ENCODE measurements around the gene PAPPA2. TPM values are rescaled to one million over a fixed set of nuclear protein-coding genes. Genes with fewer than 3 reads are reported as not detected.

The PAPPA2 gene
- total RNA-seq, 4 donors from 2014 or later: 0.55 to 3.3 (median 2.2) TPM; not detected in 1

GRCh38 chr1:176575991-176576390, 113.0 kb downstream of the PAPPA2 start:
- WGBS, 2 donors (ENCODE audit: low coverage in 1 of 2): 52 to 86% methylated on average over 1 of the region's 1 CpG
- no peak overlapping the region for H3K4me3 ChIP-seq
- TF ChIP-seq EP300 (IDR thresholded peaks at IDR 0.05; ENCODE audit: low read depth) (no peak), CTCF (IDR thresholded peaks at IDR 0.05) (no peak), POLR2A (IDR thresholded peaks at IDR 0.05) (no peak), POLR2AphosphoS5 (IDR thresholded peaks at IDR 0.05) (no peak)
- DNase-seq: no peak
- no peak overlapping the region for H3K27ac ChIP-seq
- no peaks in the 10 kb centered on the region for H3K27me3 ChIP-seq
- H3K9me3 ChIP-seq: no peaks in the 10 kb centered on the region
- no peaks in the 10 kb centered on the region for H3K4me1 ChIP-seq
- intact Hi-C loops (cut with DNase I; ENCODE audit: low total_unique reads): no loop called here
- no peaks in the 10 kb centered on the region for H3K36me3 ChIP-seq
- in situ Hi-C loops (cut with MboI; ENCODE audit: low pct_ligation_motif_present in 1 of 4, low pct_unique_long_range_greater_than_20kb in 1 of 4, low sequenced_read_pairs in 3 of 4): no loop called here

DNA sequence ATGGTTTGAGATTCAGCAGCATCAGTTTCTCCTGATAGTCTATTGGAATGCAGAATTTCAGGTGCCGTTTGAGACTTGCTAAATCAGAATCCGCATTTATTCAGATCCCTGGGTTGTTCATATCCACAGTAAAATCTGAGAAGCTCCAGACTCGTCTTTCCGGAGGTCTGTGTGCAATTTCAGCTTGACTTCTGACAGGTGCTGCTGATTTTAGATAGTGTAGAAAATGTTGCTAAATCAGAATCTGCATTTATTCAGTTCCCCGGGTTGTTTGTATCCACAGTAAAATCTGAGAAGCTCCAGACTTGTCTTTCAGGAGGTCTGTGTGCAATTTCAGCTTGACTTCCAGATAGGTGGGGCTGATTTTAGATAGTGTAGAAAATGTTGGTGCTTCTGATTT, 113.7 kb downstream of the PAPPA2 start:
- in situ Hi-C loops (cut with MboI; ENCODE audit: low pct_ligation_motif_present in 1 of 4, low pct_unique_long_range_greater_than_20kb in 1 of 4, low sequenced_read_pairs in 3 of 4): no loop called here
- intact Hi-C loops (cut with DNase I; ENCODE audit: low total_unique reads): no loop called here
- Histone ChIP-seq H3K36me3 (no peaks in the 10 kb centered on the region), H3K9me3 (no peaks in the 10 kb centered on the region), H3K27me3 (no peaks in the 10 kb centered on the region), H3K4me3 (no peak overlapping the region), H3K27ac (no peak overlapping the region), H3K4me1 (no peaks in the 10 kb centered on the region)
- no peak for TF ChIP-seq EP300 (IDR thresholded peaks at IDR 0.05; ENCODE audit: low read depth)
- no peak for DNase-seq
- 56 to 75% methylated on average over 3 to 5 of the region's 5 CpGs for WGBS, 2 donors (ENCODE audit: low coverage in 1 of 2)

GRCh38 chr1:176577646-176578197, 114.7 kb downstream of the PAPPA2 start:
- no peak overlapping the region for H3K27ac ChIP-seq
- no peak overlapping the region for H3K4me3 ChIP-seq
- 24 to 34% methylated on average over 4 of the region's 4 CpGs for WGBS, 2 donors (ENCODE audit: low coverage in 1 of 2)
- H3K9me3 ChIP-seq: no peaks in the 10 kb centered on the region
- H3K36me3 ChIP-seq: no peaks in the 10 kb centered on the region
- no peaks in the 10 kb centered on the region for H3K27me3 ChIP-seq
- in situ Hi-C loops (cut with MboI; ENCODE audit: low pct_ligation_motif_present in 1 of 4, low pct_unique_long_range_greater_than_20kb in 1 of 4, low sequenced_read_pairs in 3 of 4) (no loop called here), intact Hi-C loops (cut with DNase I; ENCODE audit: low total_unique reads) (no loop called here)
- no peak for DNase-seq
- no peak for TF ChIP-seq EP300 (IDR thresholded peaks at IDR 0.05; ENCODE audit: low read depth)
- TF ChIP-seq CTCF (IDR thresholded peaks at IDR 0.05): no peak
- TF ChIP-seq POLR2A (IDR thresholded peaks at IDR 0.05): no peak
- TF ChIP-seq POLR2AphosphoS5 (IDR thresholded peaks at IDR 0.05): no peak
- no peaks in the 10 kb centered on the region for H3K4me1 ChIP-seq

DNA sequence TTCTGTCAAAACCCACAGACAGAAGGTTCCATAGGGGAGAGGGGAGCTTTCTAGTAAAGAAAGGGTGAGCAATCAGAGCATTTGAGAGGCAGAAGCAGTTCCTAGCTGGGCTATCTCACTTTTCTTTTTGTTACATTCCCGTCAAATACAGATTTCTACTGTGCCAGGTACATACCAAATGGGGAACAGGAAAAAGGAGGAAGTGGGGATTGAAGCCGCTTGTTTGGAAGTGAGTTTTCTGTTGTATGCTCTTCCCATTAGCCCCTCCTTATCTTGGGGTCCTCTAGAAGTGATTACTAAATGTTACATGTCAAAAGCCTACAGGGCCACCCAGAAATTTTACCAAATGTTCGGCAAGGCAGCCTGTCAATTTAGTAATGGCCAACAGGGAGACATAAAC, 116.1 kb downstream of the PAPPA2 start:
- in situ Hi-C loops (cut with MboI; ENCODE audit: low pct_ligation_motif_present in 1 of 4, low pct_unique_long_range_greater_than_20kb in 1 of 4, low sequenced_read_pairs in 3 of 4) (no loop called here), intact Hi-C loops (cut with DNase I; ENCODE audit: low total_unique reads) (no loop called here)
- H3K27ac ChIP-seq: no peak overlapping the region
- no peak for DNase-seq
- no peaks in the 10 kb centered on the region for H3K9me3 ChIP-seq
- H3K36me3 ChIP-seq: no peaks in the 10 kb centered on the region
- TF ChIP-seq EP300 (IDR thresholded peaks at IDR 0.05; ENCODE audit: low read depth): no peak
- no peak for TF ChIP-seq CTCF (IDR thresholded peaks at IDR 0.05)
- TF ChIP-seq POLR2A (IDR thresholded peaks at IDR 0.05): no peak
- no peak for TF ChIP-seq POLR2AphosphoS5 (IDR thresholded peaks at IDR 0.05)
- H3K27me3 ChIP-seq: no peaks in the 10 kb centered on the region
- H3K4me1 ChIP-seq: no peaks in the 10 kb centered on the region
- no peak overlapping the region for H3K4me3 ChIP-seq
- WGBS, 2 donors (ENCODE audit: low coverage in 1 of 2): 72 to 73% methylated on average over 3 of the region's 3 CpGs

DNA sequence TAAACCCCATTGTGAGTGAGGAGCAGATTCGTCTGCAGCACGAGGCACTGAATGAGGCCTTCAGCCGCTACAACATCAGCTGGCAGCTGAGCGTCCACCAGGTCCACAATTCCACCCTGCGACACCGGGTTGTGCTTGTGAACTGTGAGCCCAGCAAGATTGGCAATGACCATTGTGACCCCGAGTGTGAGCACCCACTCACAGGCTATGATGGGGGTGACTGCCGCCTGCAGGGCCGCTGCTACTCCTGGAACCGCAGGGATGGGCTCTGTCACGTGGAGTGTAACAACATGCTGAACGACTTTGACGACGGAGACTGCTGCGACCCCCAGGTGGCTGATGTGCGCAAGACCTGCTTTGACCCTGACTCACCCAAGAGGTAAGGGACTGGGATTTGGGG, 132.2 kb downstream of the PAPPA2 start:
- Histone ChIP-seq H3K27me3 (no peaks in the 10 kb centered on the region), H3K9me3 (no peaks in the 10 kb centered on the region), H3K4me1 (no peaks in the 10 kb centered on the region), H3K27ac (no peak overlapping the region), H3K36me3 (no peaks in the 10 kb centered on the region), H3K4me3 (no peak overlapping the region)
- WGBS, 2 donors (ENCODE audit: low coverage in 1 of 2): 87% methylated on average over 16 of the region's 16 CpGs; no CpG with 5 or more reads in 1 of the 2 donors
- intact Hi-C loops (cut with DNase I; ENCODE audit: low total_unique reads) (no loop called here), in situ Hi-C loops (cut with MboI; ENCODE audit: low pct_ligation_motif_present in 1 of 4, low pct_unique_long_range_greater_than_20kb in 1 of 4, low sequenced_read_pairs in 3 of 4) (no loop called here)
- TF ChIP-seq POLR2AphosphoS5 (IDR thresholded peaks at IDR 0.05) (no peak), CTCF (IDR thresholded peaks at IDR 0.05) (no peak), POLR2A (IDR thresholded peaks at IDR 0.05) (no peak), EP300 (IDR thresholded peaks at IDR 0.05; ENCODE audit: low read depth) (no peak)
- DNase-seq: no peak

Measured in transverse colon (tissue), 4 donors.